Measurements from ENCODE around the gene DDX24.
A peak's percentile ranks its signal among the peaks of the same experiment; 100 is the strongest.
"Not testable (repeated sequence)": the region's sequence is repeated elsewhere in the genome, so short reads cannot be mapped to it uniquely, and the experiment has no call there.

Gene DDX24

GRCh38 chr14:94089479-94089878 lies 8.5 kb upstream of the DDX24 start:
- H3K27ac ChIP-seq = peak overlapping the region; percentile 33
- no peak for DNase-seq (ENCODE audit: low read depth, low spot score)

DNA sequence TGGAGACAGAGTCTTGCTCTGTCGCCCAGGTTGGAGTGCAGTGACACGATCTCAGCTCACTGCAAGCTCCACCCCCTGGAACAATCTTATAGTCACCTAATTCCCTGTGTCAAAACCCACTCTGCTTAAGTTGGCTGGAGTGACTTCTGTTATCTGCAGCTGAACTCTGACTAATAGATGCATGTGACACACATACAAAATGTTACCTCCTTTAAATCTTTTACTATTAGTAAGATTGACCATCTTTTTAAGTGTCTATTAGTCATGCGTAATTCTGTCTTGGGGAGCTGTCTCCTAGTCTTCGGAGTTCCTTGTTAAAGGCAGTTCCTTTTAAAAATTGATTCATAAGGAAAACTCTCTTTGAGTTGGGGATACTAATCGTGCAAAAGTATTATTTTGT lies 7.5 kb upstream of the DDX24 start:
- DNase-seq (ENCODE audit: low read depth, low spot score) = no peak

DNA sequence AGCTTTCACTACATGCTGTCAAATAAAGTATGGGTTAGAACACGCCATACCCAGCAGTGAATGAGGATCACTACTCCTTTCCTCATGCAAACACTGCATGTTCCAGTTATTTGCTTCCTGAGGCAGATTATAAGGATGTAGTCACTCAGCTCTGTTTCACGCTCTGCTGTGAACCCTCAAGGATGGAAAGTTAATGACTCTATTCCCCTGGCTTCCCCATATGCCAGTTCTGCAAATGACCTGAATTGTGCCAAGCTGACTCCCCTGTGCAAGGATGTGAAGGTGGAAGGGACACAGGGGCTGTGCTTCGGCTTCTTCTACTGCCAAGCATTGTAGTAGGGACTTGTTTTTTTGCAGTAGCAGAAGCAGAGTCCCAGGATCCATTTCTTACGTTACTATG lies 6.9 kb upstream of the DDX24 start:
- H3K27ac ChIP-seq = peak overlapping the region; percentile 33

More for the DNA sequence above, 7.5 kb upstream of the DDX24 start:
- peak overlapping the region; percentile 33 for H3K27ac ChIP-seq

GRCh38 chr14:94081386-94081820 lies 401 bp upstream of the DDX24 start:
- no peak for DNase-seq (ENCODE audit: low read depth, low spot score)
- H3K27ac ChIP-seq = peak overlapping the region; percentile 64

More for the DNA sequence above, 6.9 kb upstream of the DDX24 start:
- no peak for DNase-seq (ENCODE audit: low read depth, low spot score)

- H3K27ac ChIP-seq = peak overlapping the region; percentile 64
- no peak for DNase-seq (ENCODE audit: low read depth, low spot score)
These were observed 946 bp downstream of the DDX24 start for GRCh38 chr14:94079891-94080620.

DNA sequence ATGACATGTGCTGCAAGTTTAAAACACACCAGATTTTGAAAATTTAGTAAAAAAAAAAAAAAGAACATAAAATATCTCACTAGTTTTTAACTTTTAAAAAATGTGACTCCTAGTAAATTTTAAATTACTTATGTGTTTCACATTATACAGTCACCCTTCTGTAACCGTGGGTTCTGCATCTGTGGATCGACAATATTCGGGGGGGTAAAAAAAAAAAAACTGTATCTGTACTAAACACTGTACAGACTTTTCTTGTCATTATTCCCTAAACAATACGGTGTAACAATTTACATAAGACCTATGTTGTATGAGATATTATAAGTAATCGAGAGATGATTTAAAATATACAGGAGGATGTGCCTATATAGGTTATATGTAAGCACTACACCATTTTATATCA lies 3.2 kb downstream of the DDX24 start:
- DNase-seq (ENCODE audit: low read depth, low spot score) = no peak

DNA sequence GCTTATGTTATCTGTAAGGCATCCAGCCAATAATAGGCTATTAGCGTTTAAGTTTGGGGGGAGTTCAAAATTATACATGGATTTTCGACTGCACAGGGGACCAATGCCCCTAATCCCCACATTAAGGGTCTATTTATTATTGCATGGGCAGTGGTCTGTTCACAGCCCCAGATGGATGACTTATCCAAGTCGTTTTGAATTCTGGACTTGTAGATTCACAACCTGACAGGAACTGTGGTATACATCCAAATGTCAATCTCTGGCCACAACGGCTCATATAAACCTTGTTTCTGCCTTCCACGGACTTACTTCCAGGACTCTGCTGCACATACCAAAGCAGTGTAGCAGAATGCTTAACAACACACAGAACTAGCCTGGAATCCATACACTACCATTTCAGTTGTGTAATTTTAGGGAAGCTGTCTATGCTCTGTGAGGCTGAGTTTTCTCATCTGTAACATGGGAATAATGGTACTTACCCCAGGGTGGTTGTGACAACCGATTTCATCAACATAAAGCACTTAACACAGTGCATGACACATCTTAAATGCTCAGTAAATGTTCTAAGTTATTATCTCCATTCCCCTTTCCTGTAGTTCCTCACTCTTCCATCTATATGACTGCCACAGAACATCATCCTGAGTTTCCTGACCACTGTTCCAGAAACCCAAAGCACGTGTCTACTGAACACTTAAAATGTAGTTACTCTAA lies 3.7 kb downstream of the DDX24 start:
- peak overlapping the region; percentile 6 for H3K27ac ChIP-seq
- no peak for DNase-seq (ENCODE audit: low read depth, low spot score)

More for the DNA sequence above, 3.2 kb downstream of the DDX24 start:
- peak overlapping the region; percentile 6 for H3K27ac ChIP-seq

DNA sequence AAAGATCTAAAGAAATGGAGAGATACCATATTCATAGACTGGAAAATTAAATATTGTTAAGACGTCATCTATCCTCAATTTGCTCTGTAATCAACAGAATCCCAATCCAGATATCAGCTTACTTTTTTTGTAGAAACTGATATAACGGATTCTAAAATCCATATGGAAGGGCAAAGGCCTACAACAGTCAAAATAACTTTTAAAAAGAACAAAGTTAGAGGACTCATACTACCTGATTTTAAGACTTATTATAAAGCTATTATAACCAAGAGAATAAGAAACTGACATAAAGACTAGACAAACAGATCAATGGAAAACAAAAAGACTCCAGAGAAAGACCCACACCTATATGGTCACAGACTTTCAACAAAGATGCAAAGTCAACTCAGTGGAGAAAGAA lies 6.0 kb downstream of the DDX24 start:
- no peak for DNase-seq (ENCODE audit: low read depth, low spot score)
- H3K27ac ChIP-seq = no peak overlapping the region

DNA sequence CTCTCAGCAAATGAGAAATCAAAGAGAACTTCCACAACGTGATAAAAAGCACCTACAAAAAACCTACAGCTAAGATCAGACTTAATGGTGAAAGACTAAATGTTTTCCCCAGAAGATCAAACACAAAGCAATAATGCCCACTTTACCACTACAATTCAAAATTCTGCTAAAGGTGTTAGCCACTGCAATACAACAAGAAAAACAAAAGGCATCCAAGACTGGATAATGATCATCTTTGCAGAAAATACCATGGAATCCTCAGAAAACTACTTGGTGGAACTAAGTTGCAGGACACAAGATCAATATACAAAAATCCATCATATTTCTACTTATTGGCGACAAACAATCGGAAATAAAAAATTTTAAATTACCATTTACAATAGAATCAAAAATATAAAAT lies 6.5 kb downstream of the DDX24 start:
- DNase-seq (ENCODE audit: low read depth, low spot score) = no peak
- H3K27ac ChIP-seq = no peak overlapping the region

GRCh38 chr14:94072076-94072475 lies 8.9 kb downstream of the DDX24 start:
- DNase-seq (ENCODE audit: low read depth, low spot score); H3K27ac ChIP-seq: not testable (repeated sequence)

DNA sequence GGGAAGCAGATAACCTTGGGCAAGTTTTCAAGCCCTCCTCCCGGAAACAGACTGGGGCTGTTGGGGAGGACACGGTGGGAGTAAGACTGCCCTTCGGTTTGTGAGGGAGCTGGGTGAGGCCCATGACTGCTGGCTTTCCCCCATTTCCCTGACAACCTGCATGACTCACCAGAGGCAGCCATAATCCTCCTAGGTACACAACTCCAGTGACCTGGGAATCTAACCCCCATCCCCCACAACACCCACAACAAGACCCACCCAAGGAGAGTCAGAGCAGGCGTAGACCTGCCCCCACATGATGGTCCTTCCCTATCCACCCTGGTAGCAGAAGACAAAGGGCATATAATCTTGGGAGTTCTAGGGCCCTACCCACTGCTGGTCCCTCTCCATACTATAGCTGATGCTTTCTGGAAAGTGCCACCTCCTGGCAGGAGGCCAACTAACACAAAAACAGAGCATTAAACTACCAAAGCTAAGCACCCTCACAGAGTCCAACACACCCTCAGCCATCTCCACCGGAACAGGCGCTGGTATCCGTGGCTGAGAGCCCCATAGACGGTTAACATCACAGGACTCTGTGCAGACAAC lies 14.8 kb downstream of the DDX24 start:
- peak overlapping the region; percentile 29 for H3K27ac ChIP-seq
- peak; percentile 5 for DNase-seq (ENCODE audit: low read depth, low spot score)

DNA sequence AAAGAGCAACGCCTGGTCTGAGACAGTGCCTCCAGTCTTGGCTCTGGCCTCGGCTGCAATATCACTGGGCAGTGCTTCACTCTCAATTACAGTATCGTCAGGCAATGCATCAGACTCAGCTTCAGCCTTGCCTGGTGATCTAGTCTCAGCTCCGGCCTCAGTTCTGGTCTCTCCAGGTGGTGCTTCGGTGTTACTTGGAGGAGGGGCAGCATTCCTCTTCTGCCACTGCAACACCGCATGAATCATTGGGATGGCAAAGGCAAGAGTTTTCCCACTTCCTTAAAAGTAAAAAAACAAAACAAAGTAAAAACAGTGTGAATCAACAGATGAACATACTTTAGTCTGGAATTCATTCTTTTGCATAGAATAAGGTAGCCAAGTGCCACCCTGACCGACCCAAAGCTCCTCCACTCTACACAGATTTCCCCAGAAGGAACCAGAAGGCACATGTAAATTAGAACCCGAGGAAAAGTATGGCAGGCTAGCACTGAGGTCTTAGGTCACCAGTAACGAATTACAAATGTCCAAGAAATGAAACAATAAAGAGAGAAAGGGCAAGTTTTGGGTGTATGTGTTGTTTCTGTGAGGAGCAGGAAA lies 18.6 kb downstream of the DDX24 start:
- H3K27ac ChIP-seq = peak overlapping the region; percentile 61
- peak; percentile 41 for DNase-seq (ENCODE audit: low read depth, low spot score)

DNA sequence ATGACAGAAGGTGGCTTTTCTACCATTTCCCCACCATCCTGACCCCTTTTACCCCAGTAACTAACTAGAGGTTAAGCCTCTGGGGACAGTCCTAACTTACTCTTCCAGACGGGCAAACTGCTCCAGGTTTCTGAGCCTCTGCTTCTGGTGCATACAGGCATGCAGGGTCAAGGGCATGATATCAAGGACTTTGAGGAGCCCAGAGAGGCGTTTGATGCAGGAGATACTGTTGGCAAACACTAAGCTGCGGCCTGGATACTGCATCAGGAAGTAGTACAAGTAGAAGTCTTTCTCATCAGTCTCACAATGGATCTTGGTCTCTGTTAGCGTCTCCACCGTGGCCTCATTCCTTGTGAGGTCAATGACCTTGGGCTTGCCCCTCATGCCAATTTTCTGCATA lies 21.0 kb downstream of the DDX24 start:
- DNase-seq (ENCODE audit: low read depth, low spot score) = no peak
- no peak overlapping the region for H3K27ac ChIP-seq

DNA sequence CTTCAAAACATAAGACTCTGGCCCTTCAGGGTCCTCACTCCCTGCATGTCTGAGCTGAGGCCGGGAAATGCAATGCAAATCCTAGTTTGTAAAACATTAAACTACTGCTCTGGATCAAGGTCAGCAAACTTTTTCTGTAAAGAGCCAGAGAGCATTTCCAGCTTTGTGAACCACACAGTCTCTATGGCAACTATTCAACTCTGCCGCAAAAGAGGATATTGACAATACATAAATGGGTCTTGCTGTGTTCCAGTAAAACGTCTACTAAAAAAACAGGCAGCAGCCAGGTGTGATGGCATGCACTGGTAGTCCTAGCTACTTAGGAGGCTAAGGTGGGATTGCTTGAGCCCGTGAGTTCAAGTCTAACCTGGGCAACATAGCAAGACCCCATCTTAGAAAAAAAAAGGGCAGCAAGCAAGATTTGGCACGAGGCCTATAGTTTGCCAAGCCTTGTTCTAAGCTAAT lies 22.3 kb downstream of the DDX24 start:
- no peak overlapping the region for H3K27ac ChIP-seq
- DNase-seq (ENCODE audit: low read depth, low spot score) = no peak

- no peak for DNase-seq (ENCODE audit: low read depth, low spot score)
- H3K27ac ChIP-seq = no peak overlapping the region
These were observed 22.8 kb downstream of the DDX24 start for GRCh38 chr14:94058128-94058673.

GRCh38 chr14:94056579-94057308 lies 24.3 kb downstream of the DDX24 start:
- DNase-seq (ENCODE audit: low read depth, low spot score) = no peak
- no peak overlapping the region for H3K27ac ChIP-seq

- no peak for DNase-seq (ENCODE audit: low read depth, low spot score)
- H3K27ac ChIP-seq = no peak overlapping the region
These were observed 26.1 kb downstream of the DDX24 start for GRCh38 chr14:94054936-94055335.

DNA sequence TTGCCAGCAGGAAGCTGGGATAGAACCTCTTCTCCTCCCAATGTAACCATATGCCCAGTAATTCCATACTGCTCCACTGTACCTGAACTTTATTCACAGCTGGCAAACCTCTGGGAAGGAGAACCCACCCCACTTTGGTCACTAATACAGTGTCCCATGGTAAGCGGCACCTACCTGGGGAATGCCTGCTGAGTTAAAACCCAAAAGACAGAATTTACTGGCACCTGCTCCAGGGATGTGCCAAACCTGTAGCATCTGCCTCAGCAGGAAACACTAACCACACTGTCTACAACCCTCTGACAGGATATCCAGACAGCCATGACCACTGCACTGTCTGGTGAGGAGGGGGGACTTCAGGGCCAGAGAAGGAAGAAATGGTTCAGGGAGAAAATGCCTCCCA lies 26.6 kb downstream of the DDX24 start:
- DNase-seq (ENCODE audit: low read depth, low spot score) = no peak
- H3K27ac ChIP-seq = no peak overlapping the region

DNA sequence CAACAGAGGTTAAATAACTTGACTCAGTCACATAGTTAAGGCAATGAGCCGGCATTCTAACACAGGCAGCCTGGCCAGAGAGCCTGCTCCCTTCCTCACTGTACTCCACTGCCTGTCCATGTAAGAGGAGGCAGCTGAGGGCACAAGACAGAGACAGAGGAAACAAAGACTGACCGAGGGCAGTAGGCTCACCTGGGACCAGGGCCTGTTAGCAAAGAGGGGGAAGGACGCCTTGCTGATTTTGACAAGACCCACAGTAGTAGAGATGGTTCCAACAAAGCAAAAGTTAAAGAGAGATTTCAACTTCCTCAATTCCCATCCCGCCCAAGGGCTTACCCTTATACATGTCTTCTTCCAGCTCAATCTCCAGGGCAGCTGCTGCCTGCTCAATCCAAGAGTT lies 28.3 kb downstream of the DDX24 start:
- DNase-seq (ENCODE audit: low read depth, low spot score) = no peak
- no peak overlapping the region for H3K27ac ChIP-seq

GRCh38 chr14:94052199-94052598 lies 28.8 kb downstream of the DDX24 start:
- no peak for DNase-seq (ENCODE audit: low read depth, low spot score)
- H3K27ac ChIP-seq = no peak overlapping the region

All from epithelial cell of prostate (primary cell).